ENCODE data around the gene ARHGEF39. TPM values are rescaled to one million over a fixed set of nuclear protein-coding genes. Genes with fewer than 3 reads are reported as not detected.
A peak's percentile ranks its signal among the peaks of the same experiment; 100 is the strongest.
"Not testable (repeated sequence)": the region's sequence is repeated elsewhere in the genome, so short reads cannot be mapped to it uniquely, and the experiment has no call there.

The ARHGEF39 gene
- total RNA-seq, 2 experiments from 2014 or later, result 17.2 to 18.7 TPM

DNA sequence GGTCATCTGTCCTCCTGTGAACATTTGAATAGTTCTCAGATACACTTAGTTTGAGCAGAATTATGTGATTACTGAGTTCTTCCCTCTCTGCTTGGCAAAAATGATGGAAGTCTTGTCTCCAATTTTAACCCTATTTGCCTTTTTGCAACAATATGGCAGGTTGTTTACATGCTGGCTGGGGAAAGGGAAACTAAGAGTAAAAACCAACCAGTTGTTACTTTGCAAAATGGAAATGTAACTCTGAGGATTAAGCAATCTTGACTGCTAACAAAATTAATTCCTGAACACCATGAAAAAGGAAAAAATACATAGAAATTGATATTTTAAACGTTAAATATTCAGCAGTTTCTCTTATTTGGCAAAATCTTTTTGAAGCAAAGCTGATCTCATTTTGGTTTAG is 25.4 kb downstream of the ARHGEF39 start:
- Mint-ChIP-seq H3K36me3 (peaks cover 35% of the 10 kb centered on the region), H3K27ac (peak overlapping the region; percentile 90), H3K4me1 (peaks cover 66% of the 10 kb centered on the region), H3K27me3 (no peaks in the 10 kb centered on the region), H3K9me3 (peaks cover 8% of the 10 kb centered on the region), H3K4me3 (peak overlapping the region; percentile 54)
- DNase-seq, result no peak

DNA sequence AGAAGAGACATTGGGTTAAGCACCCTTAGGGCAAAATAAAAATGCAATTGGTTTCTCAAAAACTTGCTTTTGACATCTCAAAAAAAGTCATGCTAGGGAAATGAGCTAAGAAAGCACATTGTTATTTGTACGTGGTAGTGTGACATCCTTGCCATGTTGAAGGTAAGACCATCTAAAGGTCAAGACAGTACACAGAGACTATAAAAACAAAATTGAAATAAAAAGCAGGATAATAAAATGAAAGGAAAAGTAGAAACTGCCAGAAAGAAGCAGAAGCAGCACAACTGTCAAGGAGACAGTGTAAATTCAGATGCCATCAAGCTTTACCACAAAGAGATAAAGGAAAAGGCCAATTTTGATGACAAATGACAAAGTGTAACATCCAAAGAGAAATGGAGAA is 25.8 kb downstream of the ARHGEF39 start:
- H3K27ac Mint-ChIP-seq, result peak overlapping the region; percentile 90
- H3K4me1 Mint-ChIP-seq, result peaks cover 67% of the 10 kb centered on the region
- H3K4me3 Mint-ChIP-seq, result peak overlapping the region; percentile 54
- DNase-seq, H3K9me3 Mint-ChIP-seq, H3K27me3 Mint-ChIP-seq: not testable (repeated sequence)
- peaks cover 32% of the 10 kb centered on the region for H3K36me3 Mint-ChIP-seq

DNA sequence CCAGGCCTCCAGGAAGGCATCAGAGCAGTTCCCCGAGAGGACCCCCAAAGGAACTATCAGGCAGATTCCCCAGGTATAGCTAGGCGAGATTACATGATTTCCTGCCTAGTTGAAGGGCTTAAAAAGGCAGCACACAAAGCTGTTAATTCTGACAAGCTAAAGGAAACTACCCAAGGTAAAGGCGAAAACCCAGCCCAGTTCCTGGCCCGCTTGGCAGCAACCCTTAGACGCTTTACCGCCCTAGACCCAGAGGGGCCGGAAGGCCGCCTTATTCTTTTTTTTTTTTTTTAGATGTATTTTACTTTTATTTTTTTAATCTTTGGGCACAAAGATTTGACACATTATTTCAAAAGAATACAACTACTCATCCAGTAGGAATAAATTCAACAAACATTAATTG is 26.2 kb downstream of the ARHGEF39 start:
- not testable (repeated sequence) for H3K27me3 Mint-ChIP-seq, H3K9me3 Mint-ChIP-seq, DNase-seq
- peaks cover 68% of the 10 kb centered on the region for H3K4me1 Mint-ChIP-seq
- peak overlapping the region; percentile 15 for H3K4me3 Mint-ChIP-seq
- H3K36me3 Mint-ChIP-seq, result peaks cover 32% of the 10 kb centered on the region
- H3K27ac Mint-ChIP-seq, result peak overlapping the region; percentile 90

DNA sequence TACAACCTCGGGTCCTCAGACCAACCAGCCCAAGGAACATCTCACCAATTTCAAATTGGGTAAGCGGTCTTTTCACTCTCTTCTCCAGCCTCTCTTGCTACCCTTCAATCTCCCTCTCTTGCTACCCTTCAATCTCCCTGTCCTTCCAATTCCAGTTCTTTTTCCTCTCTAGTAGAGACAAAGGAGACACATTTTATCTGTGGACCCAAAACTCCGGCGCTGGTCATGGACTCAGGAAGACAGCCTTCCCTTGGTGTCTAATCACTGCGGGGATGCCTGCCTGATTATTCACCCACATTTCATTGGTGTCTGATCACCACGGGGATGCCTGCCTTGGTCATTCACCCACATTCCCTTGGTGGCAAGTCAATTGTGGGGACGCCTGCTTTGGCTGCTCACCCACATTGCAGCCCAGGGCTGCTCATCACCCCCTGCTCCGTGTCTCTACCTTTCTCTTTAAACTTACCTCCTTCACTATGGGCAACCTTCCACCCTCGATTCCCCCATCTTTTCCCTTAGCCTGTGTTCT is 27.5 kb downstream of the ARHGEF39 start:
- DNase-seq, H3K4me3 Mint-ChIP-seq, H3K27ac Mint-ChIP-seq, H3K27me3 Mint-ChIP-seq, H3K9me3 Mint-ChIP-seq: not testable (repeated sequence)
- Mint-ChIP-seq H3K36me3 (peaks cover 29% of the 10 kb centered on the region), H3K4me1 (peaks cover 64% of the 10 kb centered on the region)

DNA sequence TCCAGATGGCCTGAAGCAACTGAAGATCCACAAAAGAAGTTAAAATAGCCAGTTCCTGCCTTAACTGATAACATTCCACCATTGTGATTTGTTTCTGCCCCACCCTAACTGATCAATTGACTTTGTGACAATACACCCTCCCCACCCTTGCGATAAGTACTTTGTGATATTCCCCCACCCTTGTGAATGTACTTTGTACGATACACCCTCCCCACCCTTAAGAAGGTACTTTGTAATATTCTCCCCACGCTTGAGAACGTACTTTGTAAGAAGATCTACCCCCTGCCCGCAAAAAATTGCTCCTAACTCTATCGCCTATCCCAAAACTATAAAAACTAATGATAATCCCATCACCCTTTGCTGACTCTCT is 28.1 kb downstream of the ARHGEF39 start:
- H3K4me3 Mint-ChIP-seq, DNase-seq, H3K9me3 Mint-ChIP-seq, H3K27me3 Mint-ChIP-seq: not testable (repeated sequence)
- Mint-ChIP-seq H3K27ac (peak overlapping the region; percentile 87), H3K36me3 (peaks cover 29% of the 10 kb centered on the region), H3K4me1 (peaks cover 64% of the 10 kb centered on the region)

DNA sequence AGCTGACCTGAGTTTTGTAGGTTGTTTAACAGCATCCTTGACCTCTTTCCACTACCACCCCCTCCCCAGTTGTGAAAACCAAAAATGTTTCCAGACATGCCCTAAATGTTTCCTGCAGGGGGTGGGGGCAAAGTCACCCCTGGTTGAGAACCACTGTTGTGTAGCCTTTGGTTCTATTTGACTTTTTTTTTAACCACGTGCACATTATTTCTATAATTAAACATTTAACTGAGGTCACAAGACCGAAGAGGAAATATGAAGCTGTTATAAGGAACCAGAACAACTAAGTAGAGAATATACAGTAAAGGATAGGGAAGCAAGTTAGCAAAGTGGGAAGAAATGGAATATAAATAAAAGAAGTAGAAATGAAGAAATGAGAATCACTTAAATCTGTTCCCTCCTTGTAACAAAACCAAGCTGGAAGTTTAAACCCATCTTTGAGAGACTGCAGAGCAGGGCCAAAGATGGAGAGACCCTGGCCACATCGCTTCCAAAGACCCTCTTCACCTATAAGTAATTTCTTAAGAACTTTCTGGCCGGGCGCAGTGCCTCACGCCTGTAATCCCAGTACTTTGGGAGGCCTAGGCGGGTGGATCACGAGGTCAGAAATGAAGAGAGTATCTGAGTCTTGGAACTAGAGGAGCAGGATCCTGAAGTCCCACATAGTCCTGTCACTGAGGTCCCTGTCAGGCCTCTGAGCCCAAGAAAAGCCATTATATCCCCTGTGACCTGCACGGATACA is 28.7 kb downstream of the ARHGEF39 start:
- Mint-ChIP-seq H3K4me1 (peaks cover 60% of the 10 kb centered on the region), H3K27ac (peak overlapping the region; percentile 87), H3K9me3 (peaks cover 8% of the 10 kb centered on the region), H3K4me3 (no peak overlapping the region), H3K36me3 (peaks cover 25% of the 10 kb centered on the region), H3K27me3 (no peaks in the 10 kb centered on the region)
- DNase-seq, result no peak

DNA sequence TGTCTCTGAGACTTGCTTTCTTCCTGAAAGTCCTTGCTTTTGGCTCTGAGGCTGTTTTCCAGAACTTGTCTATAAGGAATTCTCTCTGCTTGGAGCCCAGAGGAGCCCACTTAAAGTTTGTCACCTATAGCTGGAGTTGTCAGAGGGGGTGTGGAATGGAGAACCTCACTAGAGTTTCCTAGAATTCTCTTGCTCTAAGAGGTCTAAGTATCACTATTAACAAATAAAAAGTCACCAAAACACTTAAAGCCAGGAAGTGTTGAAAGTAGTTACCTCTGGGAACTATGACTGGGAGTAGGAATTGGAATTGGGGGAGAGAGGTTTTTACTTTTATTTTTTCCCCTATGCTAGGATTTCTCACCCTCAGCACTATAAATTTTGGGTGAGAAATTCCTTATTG is 29.3 kb downstream of the ARHGEF39 start:
- H3K27ac Mint-ChIP-seq, result peak overlapping the region; percentile 87
- H3K4me3 Mint-ChIP-seq, result no peak overlapping the region
- no peak for DNase-seq
- peaks cover 55% of the 10 kb centered on the region for H3K4me1 Mint-ChIP-seq
- peaks cover 8% of the 10 kb centered on the region for H3K9me3 Mint-ChIP-seq
- H3K27me3 Mint-ChIP-seq, result no peaks in the 10 kb centered on the region
- peaks cover 20% of the 10 kb centered on the region for H3K36me3 Mint-ChIP-seq

DNA sequence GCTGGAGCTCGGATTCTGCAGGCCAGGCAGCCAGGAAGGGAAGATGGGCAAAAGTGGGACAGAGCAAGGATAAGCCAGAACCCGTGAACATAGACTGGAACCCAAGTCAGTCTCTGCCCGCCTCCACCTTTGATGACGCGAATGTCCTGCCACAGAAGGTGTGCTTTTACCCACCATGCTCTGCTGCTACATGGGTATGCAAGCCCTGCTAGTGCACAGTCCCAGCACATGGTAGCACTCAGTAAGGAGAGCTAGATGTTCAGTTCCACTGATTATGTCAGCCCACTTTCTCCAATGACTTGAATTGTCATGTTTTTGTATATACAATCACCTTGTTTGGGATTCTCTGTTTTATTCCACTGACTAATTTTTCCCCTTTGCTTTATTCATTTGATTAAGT is 35.4 kb downstream of the ARHGEF39 start:
- Mint-ChIP-seq H3K4me3 (no peak overlapping the region), H3K4me1 (peaks cover 14% of the 10 kb centered on the region), H3K27ac (no peak overlapping the region), H3K9me3 (no peaks in the 10 kb centered on the region), H3K36me3 (no peaks in the 10 kb centered on the region), H3K27me3 (no peaks in the 10 kb centered on the region)
- no peak for DNase-seq

DNA sequence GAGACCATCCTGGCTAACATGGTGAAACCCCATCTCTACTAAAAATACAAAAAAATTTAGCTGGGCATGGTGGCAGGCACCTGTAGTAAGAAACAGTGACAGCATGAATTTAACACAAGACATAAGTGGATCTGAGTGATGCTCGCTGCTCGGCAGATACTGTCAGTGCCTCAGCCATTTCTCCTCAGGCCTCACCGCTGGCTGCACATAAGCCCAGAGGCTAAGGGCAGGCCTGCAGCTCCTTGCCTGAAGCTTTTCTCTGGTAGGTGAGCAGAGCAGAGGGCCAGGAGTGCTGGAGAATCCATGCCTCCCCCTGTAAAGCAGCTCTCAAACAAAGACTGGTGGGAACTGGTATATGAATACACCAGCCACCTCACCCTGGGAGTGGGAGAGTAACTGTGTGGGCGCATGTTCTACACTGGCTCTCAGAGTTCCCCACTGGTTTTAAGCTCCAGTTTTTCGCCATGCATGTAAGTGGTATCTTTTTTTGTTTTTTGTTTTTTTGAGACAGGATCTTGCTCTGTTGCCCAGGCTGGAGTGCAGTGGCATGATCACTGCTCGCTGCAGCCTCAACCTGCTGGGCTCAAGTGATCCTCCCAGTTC is 36.5 kb downstream of the ARHGEF39 start:
- no peak for DNase-seq
- Mint-ChIP-seq H3K9me3 (no peaks in the 10 kb centered on the region), H3K27me3 (no peaks in the 10 kb centered on the region), H3K4me1 (peaks cover 10% of the 10 kb centered on the region), H3K27ac (no peak overlapping the region), H3K36me3 (no peaks in the 10 kb centered on the region), H3K4me3 (no peak overlapping the region)

DNA sequence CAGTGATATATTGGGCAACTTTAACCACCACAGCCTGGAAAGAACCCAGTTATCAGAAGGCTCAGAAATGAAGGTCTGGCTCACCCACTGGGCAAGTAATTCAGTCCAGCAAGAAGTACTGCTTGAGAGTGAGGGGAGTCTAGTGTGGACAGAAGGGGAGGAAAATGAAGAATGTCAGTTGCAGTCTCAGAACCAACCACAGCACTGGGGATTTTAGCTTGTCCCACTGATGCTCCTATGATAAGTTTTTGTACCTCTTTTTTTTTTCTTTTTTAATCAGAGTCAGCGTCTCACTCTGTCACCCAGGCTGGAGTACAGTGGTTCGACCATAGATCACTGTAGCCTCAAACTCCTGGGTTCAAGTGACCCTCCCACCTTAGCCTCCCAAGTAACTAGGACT is 37.4 kb downstream of the ARHGEF39 start:
- H3K4me1 Mint-ChIP-seq, result peaks cover 10% of the 10 kb centered on the region
- H3K27ac Mint-ChIP-seq, result no peak overlapping the region
- H3K36me3 Mint-ChIP-seq, result no peaks in the 10 kb centered on the region
- no peaks in the 10 kb centered on the region for H3K27me3 Mint-ChIP-seq
- DNase-seq, result no peak
- H3K4me3 Mint-ChIP-seq, result no peak overlapping the region
- no peaks in the 10 kb centered on the region for H3K9me3 Mint-ChIP-seq

DNA sequence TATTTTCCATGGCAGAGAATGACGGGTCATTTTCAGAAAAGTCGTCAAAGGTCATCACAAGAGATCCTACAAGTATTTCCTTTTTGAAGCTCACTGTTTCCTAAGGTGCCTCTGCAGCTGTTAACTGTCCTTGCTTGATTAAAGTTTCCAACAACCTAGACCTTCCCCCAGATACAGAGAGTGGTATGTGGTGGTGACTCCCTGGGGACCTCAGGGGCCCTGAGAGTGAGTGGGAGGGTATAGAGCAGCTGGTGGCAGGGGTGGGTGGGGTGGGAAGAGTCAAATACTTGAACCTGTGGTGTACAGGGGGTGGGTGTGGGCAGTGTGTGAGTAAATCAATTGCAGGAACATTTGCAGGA is 45.2 kb downstream of the ARHGEF39 start:
- H3K27ac Mint-ChIP-seq, result peak overlapping the region; percentile 96
- peaks cover 58% of the 10 kb centered on the region for H3K4me1 Mint-ChIP-seq
- H3K9me3 Mint-ChIP-seq, result no peaks in the 10 kb centered on the region

DNA sequence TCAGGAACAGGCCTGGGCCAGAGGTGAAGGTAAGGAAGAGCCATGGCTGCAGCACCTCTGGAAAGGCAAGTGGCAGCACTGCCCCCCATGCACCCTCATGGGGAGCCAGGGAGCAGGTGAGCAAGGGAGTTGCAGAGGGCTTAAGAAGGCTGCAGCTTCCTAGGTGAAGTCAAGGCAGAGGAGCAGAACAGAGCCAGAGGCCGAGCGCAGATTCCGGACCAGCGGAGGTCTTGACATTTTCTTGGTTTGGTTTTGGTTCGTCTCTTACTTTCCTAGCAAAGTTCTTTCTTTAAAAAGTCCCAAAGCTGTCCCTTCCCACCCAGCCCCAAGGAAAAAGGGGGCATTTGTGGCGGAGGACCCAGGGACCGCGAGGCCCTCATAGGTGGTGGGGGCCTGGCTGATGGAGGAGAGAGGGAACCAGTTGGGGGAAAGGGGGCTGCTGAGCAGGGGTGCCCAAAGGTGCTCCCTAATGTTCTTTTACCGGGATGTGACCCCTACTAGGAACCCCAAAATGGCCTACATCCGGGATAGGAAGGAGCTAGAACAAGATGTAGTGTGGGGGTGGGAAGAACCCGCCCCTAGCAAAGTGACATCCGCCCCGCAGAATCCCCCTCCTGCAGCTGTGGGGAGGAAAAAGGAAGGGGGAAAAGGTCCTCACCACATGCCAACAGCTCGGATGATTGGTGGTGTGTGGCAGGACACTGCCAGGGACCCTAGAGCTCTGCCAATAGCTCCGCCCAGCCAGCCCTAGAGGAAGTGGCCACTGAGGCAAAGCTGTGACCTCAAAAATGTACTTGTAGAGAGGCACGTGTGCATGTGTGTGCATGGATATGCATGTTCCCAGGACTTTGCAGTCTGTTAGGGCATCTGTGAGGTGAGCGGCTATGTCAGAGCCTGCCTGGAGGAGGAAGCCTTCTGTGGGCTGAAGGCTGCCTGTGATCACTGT is 45.9 kb downstream of the ARHGEF39 start:
- peaks cover 58% of the 10 kb centered on the region for H3K4me1 Mint-ChIP-seq
- DNase-seq, result peak; percentile 71
- peak overlapping the region; percentile 96 for H3K27ac Mint-ChIP-seq
- peaks cover 5% of the 10 kb centered on the region for H3K36me3 Mint-ChIP-seq
- no peaks in the 10 kb centered on the region for H3K9me3 Mint-ChIP-seq
- peak overlapping the region; percentile 87 for H3K4me3 Mint-ChIP-seq
- H3K27me3 Mint-ChIP-seq, result no peaks in the 10 kb centered on the region

More for the DNA sequence above, 45.2 kb downstream of the ARHGEF39 start:
- no peaks in the 10 kb centered on the region for H3K27me3 Mint-ChIP-seq
- peak overlapping the region; percentile 87 for H3K4me3 Mint-ChIP-seq
- DNase-seq, result peak; percentile 61
- peaks cover 5% of the 10 kb centered on the region for H3K36me3 Mint-ChIP-seq

DNA sequence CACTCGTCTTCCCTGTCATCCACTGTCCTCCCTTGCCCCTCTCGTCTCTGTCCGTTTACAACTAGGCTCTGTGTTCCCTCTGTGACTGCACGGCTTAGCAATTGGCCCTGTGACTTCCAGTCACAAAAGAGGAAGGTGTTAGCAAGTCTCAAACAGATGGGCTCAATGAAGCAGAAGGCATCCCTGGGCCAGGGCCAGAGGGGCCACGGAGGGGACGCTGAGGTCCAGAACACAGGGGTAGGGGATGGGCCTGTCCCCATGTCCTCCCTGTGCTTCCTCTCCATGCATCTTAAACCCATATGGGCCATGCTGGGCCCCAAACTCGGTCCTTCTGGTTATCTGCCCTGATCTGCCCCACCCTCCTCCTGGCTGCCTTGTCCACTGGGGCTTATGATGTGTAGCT is 46.7 kb downstream of the ARHGEF39 start, which contains the start of gene CD72:
TSS of gene CD72 (minus strand) at position 89 of the 403 bp plus-strand sequence. CDS start 110 bp downstream, outside the sequence.
- Mint-ChIP-seq H3K4me3 (peak within 1 kb of the TSS; percentile 87), H3K27me3 (no peaks in the 10 kb centered on the region), H3K9me3 (no peaks in the 10 kb centered on the region), H3K36me3 (peaks cover 5% of the 10 kb centered on the region), H3K27ac (peak within 1 kb of the TSS; percentile 96), H3K4me1 (peaks cover 58% of the 10 kb centered on the region)
- no peak for DNase-seq

DNA sequence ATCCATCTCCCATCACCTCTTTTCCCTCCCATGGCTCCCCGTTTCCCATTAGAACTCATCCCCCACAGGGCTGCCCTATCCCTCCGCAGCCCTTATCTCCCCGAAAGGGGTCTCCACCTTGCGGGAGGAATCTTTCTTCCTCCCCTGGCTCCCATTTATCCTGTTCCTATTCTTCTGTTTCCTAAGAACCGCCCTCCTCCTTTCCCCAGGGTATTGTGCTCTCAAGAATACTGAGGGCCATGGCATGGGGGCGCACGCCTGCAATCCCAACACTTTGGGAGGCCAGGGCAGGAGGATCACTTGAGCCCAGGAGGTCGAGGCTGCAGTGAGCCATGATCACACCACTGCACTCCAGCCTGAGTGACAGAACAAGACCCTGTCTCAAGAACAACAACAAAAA is 47.4 kb downstream of the ARHGEF39 start:
- no peaks in the 10 kb centered on the region for H3K9me3 Mint-ChIP-seq
- peak overlapping the region; percentile 87 for H3K4me3 Mint-ChIP-seq
- no peaks in the 10 kb centered on the region for H3K27me3 Mint-ChIP-seq
- H3K36me3 Mint-ChIP-seq, result peaks cover 5% of the 10 kb centered on the region
- H3K4me1 Mint-ChIP-seq, result peaks cover 58% of the 10 kb centered on the region
- H3K27ac Mint-ChIP-seq, result peak overlapping the region; percentile 96
- DNase-seq, result no peak
